Endothelial cell of umbilical vein (primary cell): Measurements from ENCODE around the gene FNBP1. TPM values are rescaled to one million over a fixed set of nuclear protein-coding genes. Genes with fewer than 3 reads are reported as not detected.
"Not testable (repeated sequence)": the region's sequence is repeated elsewhere in the genome, so short reads cannot be mapped to it uniquely, and the experiment has no call there.

Source experiments
- BruUV-seq: library from RNA; stranded (reverse); fragments of 400-500 nt; replicated peaks from 2 replicates; lab custom pipeline; 2021; lab: Mats Ljungman, UMichigan
- CTCF ChIA-PET: fragments of 300-600, 350-600 bp; sonication (Branson Sonifier 250); formaldehyde crosslinking; loops from one replicate; lab custom pipeline; 2021; ENCODE audit warnings: antibody characterized with exemption, inconsistent platforms; lab: Charles Lee
- POLR2A ChIA-PET: fragments of 300-600, 350-600 bp; sonication (Branson Sonifier 250); formaldehyde crosslinking; loops from one replicate; lab custom pipeline; 2021; ENCODE audit warnings: antibody characterized with exemption, inconsistent platforms; lab: Charles Lee
- DNase-seq: peaks from one replicate; pipeline ENCODE4 v3.0.0-alpha.2; 2011; ENCODE audit warnings: low read depth, low spot score
- FAIRE-seq: peaks from 2 replicates; lab custom pipeline; 2011; peaks lifted over from hg19 to GRCh38; lab: Jason Lieb, UNC
- H2AFZ ChIP-seq: 2 replicates; pipeline ENCODE4 v1.6.0; 2012; ENCODE audit warnings: low read depth, low read length, control low read depth, inconsistent platforms
- H3K27ac ChIP-seq: 2 replicates; pipeline ENCODE4 v1.5.1; 2011; ENCODE audit warnings: low read depth, mild to moderate bottlenecking, control low read depth, low read length, moderate library complexity; ENCODE audit not compliant: insufficient read depth
- H3K27me3 ChIP-seq, 2 experiments: 2 replicates each; pipeline versions ENCODE4 v1.6.0 to v1.6.1; 2011; ENCODE audit warnings: low read length in 2 of 2, mixed read lengths in 1 of 2; ENCODE audit not compliant: control insufficient read depth in 2 of 2, insufficient read depth in 2 of 2
- H3K36me3 ChIP-seq, 2 experiments: 2 replicates in 1 of 2; 3 replicates in 1 of 2; pipeline ENCODE4 v1.5.1; 2011; ENCODE audit warnings: low read length in 2 of 2, mild to moderate bottlenecking in 1 of 2, moderate library complexity in 1 of 2; ENCODE audit not compliant: control insufficient read depth in 2 of 2, insufficient read depth in 2 of 2; ENCODE audit errors: extremely low read depth in 1 of 2
- H3K4me1 ChIP-seq: 3 replicates; pipeline ENCODE4 v1.5.1; 2011; ENCODE audit warnings: mild to moderate bottlenecking, low read length; ENCODE audit not compliant: control insufficient read depth, insufficient read depth; ENCODE audit errors: extremely low read depth
- H3K4me2 ChIP-seq: 2 replicates; pipeline ENCODE4 v1.6.1; 2011; ENCODE audit warnings: low read length, control low read depth, mixed read lengths; ENCODE audit not compliant: insufficient read depth
- H3K4me3 ChIP-seq, 3 experiments: fragments of 200-600 bp in 1 of 3; sonication (generic), shearing (Covaris generic) in 1 of 3; replicated peaks in 1 of 3; 2 replicates each; pipeline ENCODE4 v1.5.1; 2011 to 2016; ENCODE audit warnings: control low read depth in 3 of 3, low read length in 3 of 3, mild to moderate bottlenecking in 2 of 3, inconsistent platforms in 1 of 3, low read depth in 1 of 3, moderate library complexity in 1 of 3; ENCODE audit not compliant: insufficient read depth in 1 of 3
- H3K79me2 ChIP-seq: 2 replicates; pipeline ENCODE4 v1.6.0; 2012; ENCODE audit warnings: low read length, inconsistent platforms; ENCODE audit not compliant: control insufficient read depth, insufficient read depth
- H3K9ac ChIP-seq: replicated peaks from 2 replicates; pipeline ENCODE3; 2011; ENCODE audit warnings: low read length, control low read depth; ENCODE audit not compliant: insufficient read depth; ENCODE audit errors: extremely low read depth
- H3K9me1 ChIP-seq: replicated peaks from 3 replicates; pipeline ENCODE4 v1.6.0; 2011; ENCODE audit warnings: mild to moderate bottlenecking, low read length; ENCODE audit not compliant: control insufficient read depth, insufficient read depth; ENCODE audit errors: extremely low read depth
- H3K9me3 ChIP-seq: replicated peaks from 2 replicates; pipeline ENCODE4 v1.5.1; 2012; ENCODE audit warnings: low read length, inconsistent platforms; ENCODE audit not compliant: control insufficient read depth, insufficient read depth
- H4K20me1 ChIP-seq: replicated peaks from 2 replicates; pipeline ENCODE3; 2011; ENCODE audit warnings: mild to moderate bottlenecking, low read length; ENCODE audit not compliant: control insufficient read depth, insufficient read depth; ENCODE audit errors: extremely low read depth
- EZH2 ChIP-seq: IDR thresholded peaks from 2 replicates; pipeline ENCODE4 v1.6.1; 2012; ENCODE audit warnings: borderline replicate concordance, low read depth, mild to moderate bottlenecking, moderate library complexity, low read length, inconsistent platforms; ENCODE audit not compliant: severe bottlenecking
- FOS ChIP-seq: IDR thresholded peaks from 2 replicates; pipeline ENCODE4 v1.6.1; 2011; ENCODE audit warnings: mild to moderate bottlenecking, low read length, moderate library complexity, borderline replicate concordance; ENCODE audit not compliant: insufficient read depth
- GATA2 ChIP-seq: IDR thresholded peaks from 2 replicates; pipeline ENCODE4 v1.7.0; 2011; ENCODE audit warnings: low read depth, mild to moderate bottlenecking, moderate library complexity, mixed read lengths, low read length; ENCODE audit not compliant: insufficient read length, insufficient read depth
- JUN ChIP-seq: IDR thresholded peaks from 2 replicates; pipeline ENCODE4 v1.6.1; 2011; ENCODE audit warnings: borderline replicate concordance, low read depth; ENCODE audit not compliant: insufficient read length, insufficient read depth
- MYC ChIP-seq: IDR thresholded peaks from one replicate; pipeline ENCODE4 v1.6.1; 2011; ENCODE audit warnings: mild to moderate bottlenecking, low read depth, low read length
- POLR2A ChIP-seq: IDR thresholded peaks from 2 replicates; pipeline ENCODE4 v1.6.1; 2012; ENCODE audit warnings: low read depth, mild to moderate bottlenecking, control low read depth, low read length
- POLR2AphosphoS5 ChIP-seq: IDR thresholded peaks from 2 replicates; pipeline ENCODE4 v1.6.1; 2012; ENCODE audit warnings: low read depth, mild to moderate bottlenecking, control low read depth, low read length, moderate library complexity; ENCODE audit not compliant: insufficient read depth
- dilution Hi-C: fragments of 300-500 bp; cut with MboI; formaldehyde crosslinking; loops from one replicate; pipeline ENCODE4 v1.15.0; 2019; ENCODE audit warnings: low sequenced_read_pairs; ENCODE audit not compliant: extremely low pct_ligation_motif_present
- intact Hi-C: fragments of 100-400 bp; cut with micrococcal nuclease; formaldehyde crosslinking; loops from one replicate; pipeline ENCODE4 v1.10.0; 2022
- polyA plus RNA-seq, 4 experiments: library from polyadenylated mRNA; depleted of rRNA in 3 of 4; stranded (reverse) in 3 of 4; unstranded in 1 of 4; fragments of >200 nt; gene quantifications; 2 replicates each; pipeline versions ENCODE4 v1.2.1 to v1.2.3, GENCODE V29; 2011 to 2012; ENCODE audit warnings: missing spikeins in 1 of 4
- total RNA-seq: library from RNA; stranded (reverse); gene quantifications from 2 replicates; pipeline ENCODE4 v1.2.3, GENCODE V29; 2021
- TF ChIP-seq, protein P1 (sequence below), 2 donors: IDR thresholded peaks; 1 replicate in 1 of 2; 2 replicates in 1 of 2; pipeline ENCODE4 v1.5.1; 2011; ENCODE audit warnings: low read length in 2 of 2, mild to moderate bottlenecking in 2 of 2, moderate library complexity in 2 of 2, control low read depth in 1 of 2, inconsistent platforms in 1 of 2, low read depth in 1 of 2; ENCODE audit not compliant: insufficient read depth in 1 of 2; ENCODE audit errors: extremely low read depth in 1 of 2
- TF ChIP-seq, protein P2 (sequence below): IDR thresholded peaks from 2 replicates; pipeline ENCODE4 v1.6.1; 2011; ENCODE audit not compliant: insufficient read depth, insufficient read length

The FNBP1 gene
- total and polyA plus RNA-seq, 2 donors (not counting 3 experiments of a cell fraction or from before 2014, with no cell fraction given): 10.9 to 43.9 TPM

DNA sequence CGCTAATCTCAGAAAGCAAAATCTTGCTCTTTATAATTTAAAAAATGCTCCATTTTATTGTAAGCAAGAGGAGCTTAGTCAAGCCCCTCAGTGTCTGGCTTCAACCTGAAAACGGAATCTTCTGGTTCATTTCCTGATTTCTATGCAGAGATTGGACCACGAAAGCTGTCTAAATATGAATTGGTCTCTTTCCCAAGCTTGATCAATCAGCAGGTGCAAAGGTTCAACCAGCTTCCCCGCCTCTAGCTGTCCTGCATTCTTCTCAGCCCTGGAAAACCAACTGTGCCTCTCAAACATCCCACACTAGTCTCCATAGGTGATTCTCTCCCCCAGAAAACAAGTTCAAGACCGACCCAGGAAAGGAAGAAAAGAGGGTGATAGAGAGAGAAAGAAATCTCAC is 34.5 kb downstream of the FNBP1 start:
- intact Hi-C loops (no loop called here), dilution Hi-C loops (no loop called here)

GRCh38 chr9:130006952-130007351 is 36.0 kb downstream of the FNBP1 start:
- H3K27me3 ChIP-seq, H3K79me2 ChIP-seq, H2AFZ ChIP-seq, H3K9ac ChIP-seq, DNase-seq, H3K4me2 ChIP-seq, H3K4me1 ChIP-seq, FAIRE-seq, H3K36me3 ChIP-seq, H3K9me1 ChIP-seq, H3K4me3 ChIP-seq, H4K20me1 ChIP-seq, H3K9me3 ChIP-seq, dilution Hi-C loops, BruUV-seq, H3K27ac ChIP-seq, POLR2A ChIA-PET, intact Hi-C loops: not testable (repeated sequence)
- CTCF ChIA-PET: interaction anchor here (0.6 to 1.1 kb wide), 2 partner anchors 14 to 142 kb away, joined by 3 to 4 read pairs; no protein-coding TSS in a partner anchor

More for the DNA sequence above, 34.5 kb downstream of the FNBP1 start:
- no peaks in the 10 kb centered on the region for H3K9me1 ChIP-seq
- no peak for DNase-seq
- TF ChIP-seq FOS (no peak), EZH2 (no peak), MYC (no peak), GATA2 (no peak), POLR2A (no peak), POLR2AphosphoS5 (no peak), JUN (no peak)
- TF ChIP-seq, protein P1, sequence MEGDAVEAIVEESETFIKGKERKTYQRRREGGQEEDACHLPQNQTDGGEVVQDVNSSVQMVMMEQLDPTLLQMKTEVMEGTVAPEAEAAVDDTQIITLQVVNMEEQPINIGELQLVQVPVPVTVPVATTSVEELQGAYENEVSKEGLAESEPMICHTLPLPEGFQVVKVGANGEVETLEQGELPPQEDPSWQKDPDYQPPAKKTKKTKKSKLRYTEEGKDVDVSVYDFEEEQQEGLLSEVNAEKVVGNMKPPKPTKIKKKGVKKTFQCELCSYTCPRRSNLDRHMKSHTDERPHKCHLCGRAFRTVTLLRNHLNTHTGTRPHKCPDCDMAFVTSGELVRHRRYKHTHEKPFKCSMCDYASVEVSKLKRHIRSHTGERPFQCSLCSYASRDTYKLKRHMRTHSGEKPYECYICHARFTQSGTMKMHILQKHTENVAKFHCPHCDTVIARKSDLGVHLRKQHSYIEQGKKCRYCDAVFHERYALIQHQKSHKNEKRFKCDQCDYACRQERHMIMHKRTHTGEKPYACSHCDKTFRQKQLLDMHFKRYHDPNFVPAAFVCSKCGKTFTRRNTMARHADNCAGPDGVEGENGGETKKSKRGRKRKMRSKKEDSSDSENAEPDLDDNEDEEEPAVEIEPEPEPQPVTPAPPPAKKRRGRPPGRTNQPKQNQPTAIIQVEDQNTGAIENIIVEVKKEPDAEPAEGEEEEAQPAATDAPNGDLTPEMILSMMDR (IDR thresholded peaks at IDR 0.05; ENCODE audit: extremely low read depth in 1 of 2, insufficient read depth in 1 of 2, low read depth in 1 of 2, low read length in 2 of 2): no peak
- TF ChIP-seq, protein P2, sequence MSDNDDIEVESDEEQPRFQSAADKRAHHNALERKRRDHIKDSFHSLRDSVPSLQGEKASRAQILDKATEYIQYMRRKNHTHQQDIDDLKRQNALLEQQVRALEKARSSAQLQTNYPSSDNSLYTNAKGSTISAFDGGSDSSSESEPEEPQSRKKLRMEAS: no peak
- H4K20me1 ChIP-seq: no peaks in the 10 kb centered on the region
- H3K9ac ChIP-seq: no peak overlapping the region
- no peaks in the 10 kb centered on the region for H3K79me2 ChIP-seq
- no peaks in the 10 kb centered on the region for H3K27me3 ChIP-seq
- ChIA-PET CTCF (no interaction called here), POLR2A (no interaction called here)
- no peak overlapping the region for H3K4me2 ChIP-seq
- H3K4me3 ChIP-seq: no peak overlapping the region
- no peaks in the 10 kb centered on the region for H3K36me3 ChIP-seq
- no peaks in the 10 kb centered on the region for H3K9me3 ChIP-seq
- no peak overlapping the region for H3K27ac ChIP-seq
- H3K4me1 ChIP-seq: no peaks in the 10 kb centered on the region
- H2AFZ ChIP-seq: no peak overlapping the region
- FAIRE-seq: peak; percentile 4
- BruUV-seq: no TSS peak
